NT2/D1 (cell line): Measurements from ENCODE around the gene KRT82.

Source experiments
- SUZ12 ChIP-seq: IDR thresholded peaks from 2 replicates; pipeline ENCODE4 v1.6.1; 2011; ENCODE audit not compliant: insufficient read length, insufficient read depth; ENCODE audit errors: extremely low read depth
- YY1 ChIP-seq: IDR thresholded peaks from 2 replicates; pipeline ENCODE4 v1.6.1; 2011; ENCODE audit not compliant: insufficient read length, insufficient read depth

DNA sequence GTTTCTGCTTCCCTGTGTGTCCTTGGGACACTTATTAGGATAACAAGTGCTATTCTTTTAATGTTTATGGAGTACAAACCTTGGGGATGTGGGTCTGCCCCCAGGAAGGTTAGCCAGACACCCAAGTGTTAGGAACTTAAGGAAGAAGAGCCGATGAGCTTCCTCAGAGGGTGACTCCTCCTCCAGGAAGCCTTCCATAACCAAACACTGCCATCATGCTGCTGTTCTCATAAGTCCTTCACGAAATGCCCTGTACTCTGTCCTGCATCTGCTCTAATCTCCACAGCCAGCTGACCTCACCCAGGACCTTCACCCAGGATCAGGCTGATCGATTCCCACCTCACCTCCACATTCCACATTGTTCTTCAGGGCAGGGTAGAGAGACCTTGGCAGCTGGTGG, 37.6 kb downstream of the KRT82 start:
- TF ChIP-seq YY1 (no peak), SUZ12 (no peak)
